Globus pallidus (tissue), 1 donor: Measurements from ENCODE around the gene C19orf53.
"Not testable (repeated sequence)": the region's sequence is repeated elsewhere in the genome, so short reads cannot be mapped to it uniquely, and the experiment has no call there.

ENCODE experiments used
- DNase-seq: peaks from one replicate; pipeline ENCODE4 v3.0.0-alpha.2; 2015; ENCODE audit warnings: low spot score

Gene C19orf53

GRCh38 chr19:13774217-13775191 is at the start of gene C19orf53:
C19orf53 (plus strand) TSS chr19:13774456; CDS start chr19:13774478, 22 bp downstream.
- peak; percentile 91 for DNase-seq

- DNase-seq = no peak
Observed at GRCh38 chr19:13726323-13726722, 47.9 kb upstream of the C19orf53 start.

DNA sequence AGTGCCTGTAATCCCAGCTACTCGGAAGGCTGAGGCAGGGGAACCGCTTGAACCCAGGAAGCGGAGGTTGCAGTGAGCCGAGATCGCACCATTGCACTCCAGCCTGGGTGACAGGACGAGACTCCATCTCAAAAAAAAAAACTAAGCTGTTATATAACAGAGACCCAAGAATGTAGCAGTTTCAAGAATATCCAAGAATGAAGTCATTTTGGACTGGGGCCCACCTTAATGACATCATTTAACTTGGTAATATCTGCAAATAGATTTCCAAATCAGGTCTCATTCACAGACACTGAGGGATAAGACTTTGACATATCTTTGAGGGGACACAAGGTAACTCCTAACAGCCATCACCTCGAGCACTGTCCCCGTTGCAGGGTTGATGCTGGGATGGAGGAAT is 46.5 kb upstream of the C19orf53 start:
- DNase-seq = no peak

GRCh38 chr19:13729859-13730258 is 44.4 kb upstream of the C19orf53 start:
- DNase-seq = no peak

- peak; percentile 98 for DNase-seq
Observed at GRCh38 chr19:13731147-13731964, 42.9 kb upstream of the C19orf53 start.

DNA sequence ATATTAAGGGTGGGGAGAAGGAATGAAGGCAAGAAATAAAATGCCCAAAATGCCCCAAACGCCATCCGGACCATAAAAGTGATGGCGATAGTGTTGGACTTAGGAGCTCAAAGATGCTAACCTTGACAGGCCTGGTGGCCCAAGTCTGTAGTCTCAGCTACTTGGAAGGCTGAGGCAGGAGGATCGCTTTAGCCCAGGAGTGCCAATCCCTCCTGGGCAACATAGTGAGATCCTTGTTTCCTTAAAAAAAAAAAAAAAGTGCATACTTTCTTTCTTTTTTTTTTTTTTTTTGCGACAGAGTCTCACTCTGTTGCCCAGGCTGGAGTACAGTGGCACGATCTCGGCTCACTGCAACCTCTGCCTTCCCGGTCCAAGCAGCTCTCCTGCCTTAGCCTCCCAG is 41.9 kb upstream of the C19orf53 start:
- no peak for DNase-seq

DNA sequence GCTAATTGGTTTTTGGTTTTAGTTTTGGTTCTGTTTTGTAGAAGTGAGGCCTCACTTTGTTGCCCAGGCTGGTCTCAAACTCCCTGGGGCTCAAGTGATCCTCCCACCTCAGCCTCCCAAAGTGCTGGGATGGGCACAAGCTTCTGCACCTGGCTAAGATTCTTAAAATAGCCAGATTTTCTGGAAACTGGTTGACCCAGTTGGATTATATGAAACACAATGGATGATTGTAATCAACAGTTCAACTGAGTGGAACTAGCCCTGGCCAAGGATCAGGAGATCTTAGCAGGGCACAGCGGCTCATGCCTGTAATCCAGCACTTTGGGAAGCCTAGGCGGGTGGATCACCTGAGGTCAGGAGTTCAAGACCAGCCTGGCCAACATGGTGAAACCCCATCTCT is 39.5 kb upstream of the C19orf53 start:
- no peak for DNase-seq

DNA sequence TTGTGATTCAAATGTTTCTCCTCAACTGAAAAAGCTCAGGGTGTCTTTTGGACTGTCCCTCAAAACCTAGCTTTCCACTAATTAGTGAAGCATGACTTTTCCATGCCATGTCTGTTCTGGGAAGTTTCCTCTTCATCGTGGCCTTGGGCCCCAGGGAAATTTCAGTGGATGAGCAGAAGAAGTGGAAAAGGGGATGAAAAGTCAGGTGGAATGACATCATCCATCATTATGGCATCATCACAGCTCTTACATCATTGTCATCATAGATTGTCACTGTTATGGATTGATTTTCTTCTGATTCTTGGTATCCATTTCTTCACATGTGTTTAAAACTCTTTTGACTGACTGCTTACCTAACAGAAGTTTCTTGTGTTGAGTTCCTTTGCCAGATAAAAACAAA is 36.2 kb upstream of the C19orf53 start:
- no peak for DNase-seq

- no peak for DNase-seq
Observed at GRCh38 chr19:13741893-13742292, 32.4 kb upstream of the C19orf53 start.

DNA sequence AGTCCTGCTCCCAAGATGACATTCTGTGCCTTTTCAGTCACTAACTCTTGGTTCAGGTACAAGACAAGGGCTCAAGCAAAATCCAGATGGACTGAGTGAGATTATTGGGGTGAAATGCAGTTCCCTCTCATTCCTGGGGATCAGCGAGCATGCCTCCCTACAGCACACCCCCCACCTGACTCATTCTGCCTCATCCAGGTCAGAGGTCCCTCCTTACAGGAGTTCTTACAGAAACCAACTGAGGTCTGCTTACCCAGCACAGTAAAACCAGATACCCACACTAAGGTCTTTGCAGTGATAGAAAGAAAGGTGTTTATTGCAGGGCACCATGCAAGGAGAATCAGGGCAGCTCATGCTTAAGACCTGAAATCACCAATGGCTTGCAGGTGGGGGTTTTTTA is 31.5 kb upstream of the C19orf53 start:
- no peak for DNase-seq

- DNase-seq = no peak
Observed at GRCh38 chr19:13744174-13744573, 30.1 kb upstream of the C19orf53 start.

DNA sequence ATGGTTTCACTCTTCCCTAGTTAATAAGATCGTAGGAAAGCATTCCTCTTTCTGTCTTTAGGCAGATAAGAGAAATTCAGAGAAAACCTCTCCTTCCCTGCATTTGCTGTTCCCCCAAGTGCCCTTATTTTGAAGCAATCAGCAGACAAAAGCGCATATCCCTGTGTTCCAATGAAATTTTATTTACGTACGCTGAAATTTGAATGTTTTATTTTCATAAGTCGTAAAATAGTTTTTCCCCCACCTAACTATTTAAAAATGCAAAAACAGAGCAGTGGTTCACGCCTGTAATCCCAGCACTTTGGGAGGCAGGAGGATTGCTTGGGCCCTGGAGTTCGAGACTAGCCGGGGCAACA is 27.2 kb upstream of the C19orf53 start:
- DNase-seq = no peak

DNA sequence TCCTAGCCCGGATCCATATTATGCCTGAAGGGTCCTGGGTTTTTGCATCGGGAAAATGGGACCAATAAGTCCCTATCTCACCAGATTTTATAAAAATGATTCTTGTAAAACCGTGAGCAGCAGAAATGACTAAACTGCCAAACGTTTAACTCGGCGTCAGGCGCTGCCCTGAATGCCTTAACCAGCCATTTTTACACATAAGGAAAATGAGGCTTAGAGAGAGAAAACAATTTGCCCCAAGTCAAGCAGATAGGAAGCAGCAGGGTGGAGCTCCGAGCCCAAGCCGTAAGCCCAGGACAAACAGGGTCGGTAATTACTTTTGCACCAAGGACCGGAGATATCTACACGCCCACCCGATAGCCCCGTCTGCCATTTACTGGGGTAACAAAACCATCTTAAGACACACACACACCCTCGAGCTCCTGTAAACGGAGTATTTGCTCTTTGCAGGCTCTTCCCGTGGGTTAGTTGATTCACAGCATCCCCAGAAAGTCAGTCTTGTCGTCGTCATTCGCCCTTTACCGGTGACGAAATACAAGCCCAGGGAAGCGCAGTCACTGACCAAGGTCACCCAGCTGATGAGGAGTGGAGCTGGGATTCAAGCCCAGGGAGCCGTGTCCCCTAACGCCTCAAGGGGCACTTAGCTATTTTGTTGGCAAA is 26.0 kb upstream of the C19orf53 start:
- DNase-seq = no peak

DNA sequence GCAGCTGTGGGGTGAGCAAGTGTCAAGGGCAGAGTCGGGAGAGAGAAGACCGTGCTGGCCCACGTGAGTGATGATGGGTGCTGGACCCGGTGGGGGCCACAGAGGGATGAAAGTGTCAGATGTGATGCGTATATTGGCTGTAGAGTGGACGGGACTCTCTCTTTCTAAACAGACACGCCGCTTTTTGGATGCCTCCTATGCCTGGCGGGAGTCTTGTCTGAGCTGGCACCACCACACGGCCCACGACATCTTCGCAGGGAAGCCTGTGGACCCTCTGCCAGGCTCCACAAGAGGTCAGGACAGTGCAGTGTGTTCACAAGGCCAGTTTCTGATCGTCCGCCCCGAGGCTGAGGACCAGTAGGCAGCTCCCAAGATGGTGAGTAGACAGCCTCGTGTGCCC is 22.8 kb upstream of the C19orf53 start:
- DNase-seq = no peak

DNA sequence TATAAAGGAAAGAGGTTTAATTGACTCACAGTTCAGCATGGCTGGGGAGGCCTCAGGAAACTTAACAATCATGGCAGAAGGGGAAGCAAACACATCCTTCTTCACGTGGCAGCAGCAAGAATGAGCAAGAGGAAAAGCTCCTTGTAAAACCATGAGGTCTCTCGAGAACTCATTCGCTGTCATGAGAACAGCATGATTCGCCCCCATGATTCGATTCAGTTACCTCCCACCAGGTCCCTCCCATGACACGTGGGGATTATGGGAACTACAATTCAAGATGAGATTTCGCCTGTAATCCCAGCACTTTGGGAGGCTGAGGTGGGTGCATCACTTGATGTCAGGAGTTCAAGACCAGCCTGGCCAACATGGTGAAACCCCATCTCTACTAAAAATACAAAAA is 20.6 kb upstream of the C19orf53 start:
- DNase-seq = not testable (repeated sequence)

- DNase-seq = no peak
Observed at GRCh38 chr19:13756210-13756609, 18.0 kb upstream of the C19orf53 start.

DNA sequence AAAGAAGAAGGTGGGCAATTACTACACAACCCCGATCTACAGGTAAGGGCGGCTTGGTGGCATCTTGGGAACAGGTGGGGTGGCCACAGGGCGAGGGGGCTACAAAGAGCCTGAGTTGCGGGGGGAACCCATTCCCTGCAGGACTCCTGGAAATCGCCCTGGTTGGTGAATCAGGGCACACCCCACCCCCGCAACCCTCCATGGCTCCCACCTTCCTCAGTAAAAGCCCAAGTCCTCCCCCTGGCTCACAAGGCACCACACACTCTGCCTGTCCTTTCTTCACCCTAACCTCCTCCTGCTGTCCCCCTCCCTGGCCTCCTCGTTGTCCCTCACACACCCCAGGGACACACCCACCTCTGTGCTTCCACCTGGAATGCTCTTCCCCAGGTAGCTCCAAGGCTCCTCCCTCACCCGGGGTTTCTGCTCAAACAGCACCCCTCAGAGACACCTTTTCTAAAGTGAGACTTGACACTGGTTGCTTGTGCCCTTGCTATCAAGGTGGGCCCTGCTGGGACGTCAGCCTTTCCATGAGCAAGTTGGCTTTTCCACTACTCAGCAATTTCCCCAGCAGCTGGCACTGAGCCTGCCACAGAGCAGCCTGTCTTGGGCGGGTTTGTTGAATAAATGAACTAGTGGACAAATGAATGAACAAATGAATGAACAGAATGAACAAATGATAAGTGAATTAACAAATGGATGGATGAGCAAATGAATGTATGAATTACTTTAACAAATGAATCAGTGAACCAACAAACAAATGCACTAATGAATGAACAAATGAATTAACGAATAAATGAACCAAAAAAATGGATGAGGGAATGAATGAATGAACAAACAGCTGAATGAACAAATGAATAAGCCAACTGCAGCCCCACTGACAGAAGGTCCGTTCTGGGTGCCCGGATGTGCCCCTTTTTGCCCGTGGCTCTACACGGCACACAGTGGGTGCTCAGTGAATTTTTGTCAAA is 16.2 kb upstream of the C19orf53 start:
- DNase-seq = no peak

DNA sequence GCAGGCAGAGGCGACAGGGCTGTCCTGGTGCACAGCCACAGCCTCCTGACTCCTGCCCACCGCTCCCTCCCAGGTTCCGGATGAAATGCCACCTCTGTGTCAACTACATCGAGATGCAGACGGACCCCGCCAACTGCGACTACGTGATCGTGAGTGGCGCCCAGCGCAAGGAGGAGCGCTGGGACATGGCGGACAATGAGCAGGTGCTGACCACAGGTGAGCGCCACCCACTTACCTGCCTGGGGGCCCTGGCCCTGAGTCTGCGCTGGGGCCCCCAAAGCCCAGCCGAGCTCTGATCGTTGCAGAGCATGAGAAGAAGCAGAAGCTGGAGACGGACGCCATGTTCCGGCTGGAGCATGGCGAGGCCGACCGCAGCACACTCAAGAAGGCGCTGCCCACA is 15.5 kb upstream of the C19orf53 start:
- no peak for DNase-seq

GRCh38 chr19:13761423-13761822 is 12.8 kb upstream of the C19orf53 start:
- DNase-seq = no peak

DNA sequence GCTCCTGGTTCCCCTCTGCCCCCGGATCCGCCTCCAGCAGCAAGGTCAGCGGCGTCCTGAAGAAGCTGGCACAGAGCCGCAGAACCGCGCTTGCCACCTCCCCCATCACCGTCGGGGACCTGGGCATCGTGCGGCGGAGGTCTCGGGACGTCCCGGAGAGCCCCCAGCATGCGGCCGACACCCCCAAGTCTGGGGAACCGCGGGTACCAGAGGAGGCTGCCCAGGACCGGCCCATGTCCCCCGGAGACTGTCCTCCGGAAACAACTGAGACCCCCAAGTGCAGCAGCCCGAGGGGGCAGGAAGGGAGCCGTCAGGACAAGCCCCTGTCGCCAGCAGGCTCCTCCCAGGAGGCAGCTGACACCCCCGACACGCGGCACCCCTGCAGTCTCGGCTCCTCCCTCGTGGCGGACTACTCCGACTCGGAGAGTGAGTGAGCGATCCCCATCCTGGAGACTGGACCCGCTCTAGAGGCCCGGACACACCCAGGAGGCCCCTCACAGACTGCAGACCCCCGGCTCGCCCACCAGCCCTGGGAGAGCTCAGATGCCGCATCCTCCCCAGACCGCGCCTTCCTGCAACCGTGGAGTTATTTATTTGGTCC is 11.5 kb upstream of the C19orf53 start:
- DNase-seq = no peak

DNA sequence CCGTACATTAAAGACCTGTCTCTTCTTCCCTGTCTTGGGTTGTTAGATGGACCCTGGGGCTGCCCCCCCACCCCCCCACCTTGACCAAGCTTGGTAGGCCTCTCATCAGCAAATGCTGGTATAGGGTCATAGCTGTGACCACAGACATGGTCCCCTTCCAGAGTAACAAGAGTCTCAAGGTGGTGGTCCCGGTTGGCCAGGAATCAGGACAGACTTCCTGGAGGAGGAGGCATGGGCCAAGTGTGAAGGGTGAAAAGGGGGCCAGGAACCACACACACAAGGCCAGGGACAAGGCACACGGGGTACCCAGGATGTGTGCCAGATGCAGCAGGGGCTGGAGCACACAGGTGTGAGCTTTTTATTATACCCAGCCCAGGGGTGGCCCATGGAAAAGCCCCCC is 11.0 kb upstream of the C19orf53 start:
- DNase-seq = no peak
